ENCODE results near the gene DCPS.
"Not testable (repeated sequence)": the region's sequence is repeated elsewhere in the genome, so short reads cannot be mapped to it uniquely, and the experiment has no call there.

DCPS gene

DNA sequence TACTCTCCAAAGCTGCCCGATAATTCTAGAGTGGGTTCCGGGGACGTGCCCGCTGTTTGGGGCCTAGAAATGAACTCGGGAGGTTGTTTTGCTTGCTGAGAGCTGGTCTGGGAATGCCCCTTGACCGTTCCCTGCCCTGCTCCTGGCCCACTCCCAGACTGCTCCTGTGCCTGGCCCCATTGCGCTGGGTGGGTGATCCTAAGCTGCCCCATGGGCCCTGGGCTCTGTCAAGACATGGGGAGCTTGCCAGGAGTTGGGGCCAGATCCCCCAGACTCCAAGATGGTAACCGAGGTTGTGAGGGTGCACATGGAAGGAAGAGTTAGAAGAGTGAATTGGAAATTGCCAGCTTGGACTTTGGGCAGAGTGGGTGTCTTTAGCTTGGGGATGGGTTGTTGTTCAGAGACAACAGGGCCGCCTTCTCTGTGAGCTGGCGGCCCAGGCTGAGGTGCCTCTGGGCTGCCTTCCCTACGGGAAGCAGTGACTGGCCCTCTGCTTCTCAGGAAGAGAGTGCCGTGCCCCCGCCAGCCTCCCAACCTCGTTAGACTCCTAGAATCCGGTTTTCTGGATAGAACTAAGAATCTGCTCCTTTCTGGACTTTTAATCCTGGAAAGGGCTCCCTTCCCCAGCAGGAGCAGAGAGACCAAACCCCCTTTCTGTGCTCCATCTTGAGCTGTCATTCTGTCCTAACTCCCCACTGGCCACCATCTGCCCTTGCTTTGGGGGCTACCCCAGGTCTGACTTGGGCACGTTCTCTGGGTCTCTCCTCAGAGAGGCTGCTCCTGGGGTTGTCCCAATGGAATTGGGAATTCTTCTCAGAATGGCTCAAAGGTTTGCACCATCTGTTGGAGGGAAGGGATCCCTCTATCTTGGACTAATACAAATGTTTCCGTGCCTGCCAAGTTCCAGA is 53.4 kb downstream of the DCPS start:
- Mint-ChIP-seq H3K27ac (peak overlapping the region in 1 of 2 donors; percentile 71), H3K9me3 (no peaks in the 10 kb centered on the region), H3K27me3 (no peaks in the 10 kb centered on the region), H3K4me3 (peak overlapping the region; percentile 69 to 75), H3K4me1 (ENCODE audit: low read depth in 2 of 2) (peaks cover 24 to 26% of the 10 kb centered on the region in 2 donors), H3K36me3 (ENCODE audit: insufficient read depth) (peaks cover 12% of the 10 kb centered on the region)
- no peak for ATAC-seq (replicated peaks)
- no peak for DNase-seq

DNA sequence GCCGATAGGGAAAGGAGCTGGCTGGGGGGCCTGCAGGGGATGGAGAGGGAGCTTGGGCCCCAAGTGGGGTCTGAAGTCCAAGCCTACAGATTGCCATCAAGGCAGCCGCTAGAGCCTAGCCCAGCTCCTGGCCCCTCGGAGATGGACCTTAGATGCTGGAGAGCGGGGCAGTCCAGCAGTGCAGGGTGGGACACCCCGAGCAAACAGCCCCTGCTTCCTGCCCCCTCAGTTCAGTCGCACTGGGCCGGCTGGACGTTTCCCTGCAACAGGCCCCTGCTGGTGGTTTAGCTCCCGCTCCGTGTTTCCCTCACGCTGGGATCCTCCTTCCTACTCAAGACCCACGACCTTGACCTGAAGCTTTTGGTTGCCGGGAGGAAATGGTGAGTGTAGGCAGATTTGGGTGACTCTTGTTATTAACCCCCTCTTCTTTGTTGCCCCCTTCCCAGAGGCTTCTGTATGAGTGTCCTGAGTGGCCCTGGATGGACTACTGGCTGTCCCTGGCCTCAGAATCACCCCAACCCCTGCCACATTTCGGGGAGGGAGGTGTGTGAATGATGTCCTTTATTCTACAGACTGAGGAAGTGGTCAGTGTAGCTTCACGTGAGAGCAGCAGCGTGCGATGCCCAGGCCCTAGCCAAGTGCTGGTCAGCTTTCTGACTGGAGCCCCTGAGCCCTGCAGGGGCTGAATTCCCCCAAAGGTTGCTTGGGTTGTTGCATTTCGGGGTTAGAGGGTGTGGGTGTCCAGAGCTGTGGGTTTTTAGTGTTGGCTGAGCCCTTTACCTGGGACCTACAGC is 54.3 kb downstream of the DCPS start:
- ATAC-seq (replicated peaks) (no peak), DNase-seq (no peak)
- Mint-ChIP-seq H3K27me3 (no peaks in the 10 kb centered on the region), H3K36me3 (ENCODE audit: insufficient read depth) (peaks cover 12% of the 10 kb centered on the region), H3K9me3 (no peaks in the 10 kb centered on the region), H3K4me1 (ENCODE audit: low read depth in 2 of 2) (peaks cover 18 to 26% of the 10 kb centered on the region in 2 donors), H3K4me3 (no peak overlapping the region), H3K27ac (peak overlapping the region in 1 of 2 donors; percentile 30)

DNA sequence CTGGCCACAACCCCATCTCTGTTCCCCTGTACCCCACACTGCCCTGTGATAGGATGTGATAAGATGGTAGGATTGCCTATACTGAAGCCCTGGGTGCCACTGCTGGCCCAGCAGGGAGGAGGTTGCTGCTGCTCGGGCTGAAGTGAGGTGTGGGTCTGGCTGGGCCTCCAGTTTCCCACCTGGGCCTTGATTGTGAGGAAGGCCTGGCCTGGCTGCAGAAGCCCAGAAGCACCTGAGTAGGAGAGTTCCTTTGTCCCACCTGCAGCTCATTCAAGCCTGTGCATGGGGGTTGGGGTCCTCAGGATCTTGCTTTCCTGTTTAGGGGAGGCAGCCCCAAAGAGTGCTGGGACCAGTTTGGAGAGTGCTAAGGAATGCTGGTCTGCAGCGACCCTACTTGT is 54.9 kb downstream of the DCPS start:
- Mint-ChIP-seq H3K27ac (no peak overlapping the region), H3K27me3 (no peaks in the 10 kb centered on the region)

DNA sequence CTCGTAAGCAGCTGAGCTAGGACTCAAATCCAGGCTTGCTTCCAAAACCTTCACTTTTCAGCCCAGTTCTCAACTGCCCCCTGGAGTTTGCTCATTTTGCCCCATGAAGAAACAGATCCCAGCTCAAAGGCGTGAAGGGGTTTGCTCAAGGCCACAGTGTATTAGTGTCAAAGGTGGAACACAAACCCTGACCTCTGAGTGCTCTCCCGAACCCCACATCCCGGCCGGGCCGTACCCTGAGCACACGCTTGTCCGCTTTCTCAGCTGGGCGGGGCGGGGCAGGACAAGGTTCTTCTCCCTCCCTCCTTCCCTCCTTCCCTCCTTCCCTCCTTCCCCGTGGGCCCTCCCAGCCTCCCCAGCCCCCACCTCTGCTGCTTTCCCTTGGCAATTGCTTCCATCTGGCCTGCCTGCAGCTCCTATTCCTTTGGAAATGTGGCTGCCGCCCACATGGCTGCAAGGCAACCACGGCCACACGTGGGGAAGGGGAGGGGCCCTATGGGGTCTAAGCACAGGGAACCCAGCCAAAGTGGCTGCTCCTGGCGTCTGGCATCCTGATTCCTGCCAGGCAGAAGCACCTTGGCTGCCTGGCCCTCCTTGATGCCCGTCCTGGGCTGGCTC is 55.7 kb downstream of the DCPS start:
- DNase-seq (no peak), ATAC-seq (replicated peaks) (no peak)

More for the DNA sequence above, 54.9 kb downstream of the DCPS start:
- Mint-ChIP-seq H3K9me3 (no peaks in the 10 kb centered on the region), H3K4me3 (no peak overlapping the region), H3K36me3 (ENCODE audit: insufficient read depth) (peaks cover 12% of the 10 kb centered on the region), H3K4me1 (ENCODE audit: low read depth in 2 of 2) (peaks cover 15 to 24% of the 10 kb centered on the region in 2 donors)
- no peak for DNase-seq
- no peak for ATAC-seq (replicated peaks)

DNA sequence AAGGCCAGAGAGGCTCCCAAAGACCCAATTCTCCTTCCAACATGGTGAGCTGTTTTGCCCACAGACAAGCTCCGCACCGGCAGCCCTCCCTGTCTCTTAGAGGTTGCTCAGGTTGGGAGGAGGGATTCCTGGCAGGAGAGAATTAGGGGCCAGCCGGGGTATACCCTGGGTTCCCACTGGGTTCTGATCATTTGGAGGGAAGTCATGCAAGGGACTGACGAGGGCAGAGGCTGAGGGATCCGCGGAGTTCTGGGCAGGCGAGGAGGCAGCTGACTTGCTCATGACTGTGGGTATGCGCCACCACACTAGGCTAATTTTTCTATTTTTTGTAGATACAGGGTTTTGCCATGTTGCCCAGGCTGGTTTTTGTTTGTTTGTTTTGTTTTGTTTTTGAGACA is 56.2 kb downstream of the DCPS start:
- no peak for ATAC-seq (replicated peaks)
- peaks cover 12% of the 10 kb centered on the region for H3K36me3 Mint-ChIP-seq (ENCODE audit: insufficient read depth)
- peak overlapping the region in 1 of 2 donors; percentile 60 for H3K27ac Mint-ChIP-seq
- peaks cover 5 to 15% of the 10 kb centered on the region in 2 donors for H3K4me1 Mint-ChIP-seq (ENCODE audit: low read depth in 2 of 2)
- H3K9me3 Mint-ChIP-seq: no peaks in the 10 kb centered on the region
- no peaks in the 10 kb centered on the region for H3K27me3 Mint-ChIP-seq
- H3K4me3 Mint-ChIP-seq: no peak overlapping the region
- no peak for DNase-seq

More for the DNA sequence above, 55.7 kb downstream of the DCPS start:
- Mint-ChIP-seq H3K4me3 (no peak overlapping the region), H3K36me3 (ENCODE audit: insufficient read depth) (peaks cover 12% of the 10 kb centered on the region), H3K27me3 (no peaks in the 10 kb centered on the region), H3K4me1 (ENCODE audit: low read depth in 2 of 2) (peaks cover 10 to 20% of the 10 kb centered on the region in 2 donors), H3K9me3 (no peaks in the 10 kb centered on the region), H3K27ac (peak overlapping the region in 1 of 2 donors; percentile 60)

DNA sequence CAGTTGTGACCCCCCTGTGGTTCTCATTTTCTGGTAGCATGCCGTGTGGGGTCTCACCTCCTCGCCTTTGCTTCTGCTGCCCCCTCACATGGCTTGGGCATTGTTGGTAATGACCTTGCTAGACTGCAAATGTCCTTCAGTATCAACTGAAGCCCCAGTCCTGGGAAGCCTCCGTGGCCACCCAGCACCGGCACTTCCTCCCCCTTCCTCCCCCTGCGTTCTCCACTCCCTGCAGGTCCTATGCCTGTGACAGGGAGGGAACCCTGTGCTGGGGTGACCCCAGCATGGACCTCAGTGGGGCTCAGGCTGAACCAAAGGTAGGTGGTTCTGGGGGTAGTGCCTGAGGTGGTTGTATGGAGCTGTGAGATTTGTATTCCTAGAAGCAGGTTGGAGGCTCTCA is 57.5 kb downstream of the DCPS start:
- H3K4me3 Mint-ChIP-seq: no peak overlapping the region

DNA sequence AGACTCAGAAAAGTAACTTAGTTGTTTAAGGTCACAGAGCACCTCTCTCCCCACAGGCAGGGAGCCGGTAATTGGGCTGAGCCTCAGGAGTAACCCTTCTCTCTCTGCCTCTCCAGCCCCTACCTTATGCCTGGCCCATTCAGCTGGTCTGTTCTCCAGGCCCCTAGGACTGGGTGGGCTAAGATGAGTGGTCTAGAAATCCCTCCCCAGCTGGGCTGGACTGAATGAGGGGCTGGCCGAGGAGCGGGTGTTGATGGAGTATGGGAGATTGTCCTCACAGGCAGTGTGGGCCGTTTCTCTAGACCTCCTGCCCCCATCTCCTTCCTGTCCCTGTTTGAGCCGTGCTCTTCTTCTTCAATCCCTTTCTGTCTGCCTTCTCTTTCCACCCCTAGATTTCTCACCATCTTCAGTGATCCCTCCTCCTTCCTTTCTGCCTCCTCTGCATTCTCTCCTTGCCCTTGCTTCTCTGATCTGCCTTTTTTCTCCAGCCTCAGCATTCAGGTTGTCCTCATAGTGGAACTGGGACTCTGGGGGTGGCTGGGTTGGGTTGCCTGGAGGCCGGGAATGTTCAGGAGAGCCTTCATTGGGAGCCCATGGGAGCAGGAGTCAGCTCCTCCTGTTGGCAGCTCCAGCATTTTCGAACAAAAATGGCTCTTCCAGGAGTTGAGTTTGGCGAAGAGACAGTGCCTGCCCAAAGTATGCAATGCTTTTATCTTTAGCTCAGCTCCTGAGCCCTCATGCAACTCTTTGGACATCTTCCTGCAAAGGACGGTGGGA is 59.2 kb downstream of the DCPS start:
- Mint-ChIP-seq H3K9me3 (no peaks in the 10 kb centered on the region), H3K36me3 (ENCODE audit: insufficient read depth) (peaks cover 4% of the 10 kb centered on the region), H3K27me3 (no peaks in the 10 kb centered on the region), H3K4me1 (ENCODE audit: low read depth in 2 of 2) (peaks cover 11% of the 10 kb centered on the region in 2 donors), H3K27ac (peak overlapping the region; percentile 30 to 62), H3K4me3 (no peak overlapping the region)
- ATAC-seq (replicated peaks) (no peak), DNase-seq (no peak)

More for the DNA sequence above, 57.5 kb downstream of the DCPS start:
- peaks cover 6% of the 10 kb centered on the region for H3K36me3 Mint-ChIP-seq (ENCODE audit: insufficient read depth)
- DNase-seq (no peak), ATAC-seq (replicated peaks) (no peak)
- no peaks in the 10 kb centered on the region for H3K9me3 Mint-ChIP-seq
- H3K27me3 Mint-ChIP-seq: no peaks in the 10 kb centered on the region
- H3K27ac Mint-ChIP-seq: no peak overlapping the region
- peaks cover 5 to 12% of the 10 kb centered on the region in 2 donors for H3K4me1 Mint-ChIP-seq (ENCODE audit: low read depth in 2 of 2)

DNA sequence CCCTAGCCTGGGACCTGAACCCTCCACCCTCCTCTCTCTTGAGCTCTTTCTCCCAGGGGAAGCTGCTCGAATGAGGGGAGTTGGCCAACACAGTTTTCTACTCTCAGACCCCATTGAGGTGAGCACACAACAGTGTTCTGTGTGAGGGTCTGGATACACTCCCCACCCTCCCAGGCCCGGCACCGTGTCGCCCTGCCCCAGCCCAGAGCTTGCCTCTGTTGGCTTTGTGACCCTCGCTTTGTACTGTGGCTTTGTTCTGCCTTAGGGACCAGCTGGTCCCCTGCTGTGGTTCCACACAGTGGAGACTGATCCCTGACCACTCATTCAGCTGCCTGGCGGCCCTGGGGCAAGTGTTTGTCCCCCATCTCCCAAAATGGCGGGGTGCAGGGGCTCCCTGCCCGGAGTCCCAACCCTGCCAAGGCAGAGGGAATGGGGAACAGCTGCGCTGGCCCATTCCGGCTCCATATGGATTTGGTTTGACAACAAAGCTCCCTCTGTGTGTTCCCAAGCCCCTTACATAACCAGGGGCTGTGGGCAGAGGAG is 59.9 kb downstream of the DCPS start:
- Mint-ChIP-seq H3K27ac (peak overlapping the region in 1 of 2 donors; percentile 62), H3K4me1 (ENCODE audit: low read depth in 2 of 2) (peaks cover 13 to 14% of the 10 kb centered on the region in 2 donors), H3K27me3 (no peaks in the 10 kb centered on the region), H3K36me3 (ENCODE audit: insufficient read depth) (peaks cover 6% of the 10 kb centered on the region), H3K4me3 (no peak overlapping the region), H3K9me3 (no peaks in the 10 kb centered on the region)
- DNase-seq: no peak
- ATAC-seq (replicated peaks): no peak

DNA sequence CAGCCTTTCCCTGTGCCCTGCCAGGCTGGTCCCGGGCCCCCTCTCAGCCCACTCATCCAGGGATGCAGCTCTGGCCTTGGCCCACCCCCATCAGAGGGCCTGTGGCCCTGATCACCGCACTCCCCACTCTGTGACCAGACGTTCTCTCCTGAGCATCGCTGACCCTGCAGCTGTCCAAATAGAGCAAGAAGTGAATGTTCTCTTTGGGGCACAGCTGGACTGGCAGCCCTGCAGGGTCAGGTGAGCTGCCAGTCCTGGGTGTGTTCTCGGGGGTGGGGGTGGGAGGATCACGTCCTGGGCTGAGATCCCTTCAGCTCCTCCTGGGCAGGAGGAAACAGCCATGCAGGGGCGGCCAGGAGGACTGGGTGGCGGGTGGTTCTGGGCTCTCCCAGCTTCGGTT is 60.9 kb downstream of the DCPS start:
- not testable (repeated sequence) for H3K36me3 Mint-ChIP-seq (ENCODE audit: insufficient read depth); DNase-seq; ATAC-seq (replicated peaks); H3K27me3 Mint-ChIP-seq; H3K27ac Mint-ChIP-seq; H3K4me3 Mint-ChIP-seq; H3K9me3 Mint-ChIP-seq
- peaks cover 14 to 17% of the 10 kb centered on the region in 2 donors for H3K4me1 Mint-ChIP-seq (ENCODE audit: low read depth in 2 of 2)

DNA sequence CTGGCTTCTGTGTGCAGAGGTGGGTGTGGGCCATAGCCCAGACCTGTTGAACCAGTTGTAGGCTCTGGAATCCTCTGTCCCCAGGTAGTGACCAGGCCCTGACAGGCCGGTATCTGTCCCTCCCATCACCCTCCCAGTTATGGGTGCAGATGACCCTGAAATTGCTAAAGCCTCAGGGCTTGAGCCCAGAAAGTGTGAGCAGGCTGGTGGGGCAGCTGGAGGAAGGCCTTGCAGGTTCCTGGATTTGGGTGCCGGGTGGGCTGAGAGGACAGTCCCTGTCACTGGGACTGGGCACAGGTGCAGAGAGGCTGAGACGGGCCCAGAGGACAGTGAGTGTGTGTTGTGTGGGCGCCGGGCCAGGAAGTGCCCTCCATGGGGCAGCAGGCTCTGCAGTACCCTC is 61.6 kb downstream of the DCPS start:
- not testable (repeated sequence) for H3K27me3 Mint-ChIP-seq; H3K27ac Mint-ChIP-seq; DNase-seq; H3K36me3 Mint-ChIP-seq (ENCODE audit: insufficient read depth); H3K4me3 Mint-ChIP-seq; ATAC-seq (replicated peaks); H3K9me3 Mint-ChIP-seq
- H3K4me1 Mint-ChIP-seq (ENCODE audit: low read depth in 2 of 2): peaks cover 14 to 20% of the 10 kb centered on the region in 2 donors

DNA sequence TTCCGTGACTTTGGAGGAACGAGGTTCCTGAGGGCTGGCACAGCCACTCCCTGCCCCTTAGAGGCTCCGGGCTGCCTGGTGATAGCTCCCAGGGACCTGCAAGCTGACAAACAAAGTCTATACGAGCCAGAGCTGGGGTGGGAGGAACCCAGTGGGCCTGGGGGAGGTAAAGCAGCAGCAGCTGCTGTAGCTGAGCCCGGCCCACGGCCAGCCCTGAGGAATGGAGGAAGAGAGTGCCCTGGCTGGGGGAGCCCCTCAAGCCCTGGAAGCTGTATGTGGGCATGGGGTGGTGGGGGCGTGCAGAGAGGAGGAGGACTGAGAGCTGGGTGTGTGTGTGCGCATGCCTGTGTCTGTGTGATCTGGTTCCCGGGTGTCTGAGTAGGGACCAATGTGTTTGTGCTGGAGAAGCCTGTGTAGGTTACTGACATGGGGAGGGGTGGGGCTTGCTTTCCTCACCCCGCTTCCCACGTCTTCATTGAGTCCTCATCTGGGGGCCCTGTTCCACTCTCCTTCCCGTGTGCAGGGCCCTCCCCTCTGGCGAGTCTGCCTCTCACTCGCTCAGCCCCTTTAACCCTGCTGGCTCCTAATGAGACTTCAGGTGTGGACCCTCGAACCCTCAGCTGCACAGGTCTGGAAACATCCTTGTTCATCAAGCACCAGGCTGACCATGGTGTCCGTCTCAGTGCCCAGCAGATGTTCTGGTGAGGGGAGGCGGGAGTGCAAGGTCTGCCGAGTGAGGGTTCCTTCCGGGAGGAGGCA is 62.4 kb downstream of the DCPS start:
- ATAC-seq (replicated peaks) (no peak), DNase-seq (no peak)
- Mint-ChIP-seq H3K4me3 (no peak overlapping the region), H3K9me3 (no peaks in the 10 kb centered on the region), H3K27me3 (no peaks in the 10 kb centered on the region), H3K36me3 (ENCODE audit: insufficient read depth) (peaks cover 9% of the 10 kb centered on the region), H3K27ac (peak overlapping the region in 1 of 2 donors; percentile 23), H3K4me1 (ENCODE audit: low read depth in 2 of 2) (peaks cover 12 to 20% of the 10 kb centered on the region in 2 donors)

Data from effector memory CD8-positive, alpha-beta T cell (primary cell).